H1 (cell line): ENCODE measurements around the gene ETV7. TPM values are rescaled to one million over a fixed set of nuclear protein-coding genes. Genes with fewer than 3 reads are reported as not detected.

Experiments used
- POU5F1 ChIP-seq: IDR thresholded peaks from 2 replicates; pipeline ENCODE4 v1.6.1; 2011; ENCODE audit warnings: low read depth, mild to moderate bottlenecking, low read length, moderate library complexity
- RBBP5 ChIP-seq: IDR thresholded peaks from 2 replicates; pipeline ENCODE4 v1.7.1; 2012; ENCODE audit warnings: low read depth, mild to moderate bottlenecking, inconsistent platforms, low read length, moderate library complexity, borderline replicate concordance
- SAP30 ChIP-seq: fragments of 300-600 bp; sonication (generic); IDR thresholded peaks from 2 replicates; pipeline ENCODE4 v1.7.1; 2012; ENCODE audit warnings: low read length, moderate library complexity, mild to moderate bottlenecking, inconsistent platforms; ENCODE audit not compliant: insufficient read depth, insufficient replicate concordance
- SP2 ChIP-seq: IDR thresholded peaks from 2 replicates; pipeline ENCODE4 v1.6.1; 2012; ENCODE audit warnings: mild to moderate bottlenecking, low read length, inconsistent platforms
- polyA plus RNA-seq, 7 experiments: library from polyadenylated mRNA; depleted of rRNA in 3 of 7; stranded (reverse) in 5 of 7; unstranded in 2 of 7; fragments of >200 nt in 5 of 7; fragments of 200-250 nt in 2 of 7; gene quantifications; 1 replicate in 5 of 7; 2 replicates in 1 of 7; 4 replicates in 1 of 7; pipeline versions ENCODE4 v1.2.1 to v1.2.3, GENCODE V29; 2011 to 2013; ENCODE audit warnings: missing spikeins in 2 of 7, mixed read lengths in 2 of 7
- total RNA-seq: library from RNA; stranded (reverse); fragmentation: NEBNext Ultra II Directional; extraction: Animal tissue kit (Norgen Biotek cat#: 25700); gene quantifications from 2 replicates; pipeline ENCODE4 v1.2.1, GENCODE V29; 2021
- TF ChIP-seq, protein P1 (sequence below): IDR thresholded peaks from 2 replicates; pipeline ENCODE4 v1.6.1; 2012; ENCODE audit warnings: inconsistent platforms

The ETV7 gene
- total and polyA plus RNA-seq, 2 of the 8 experiments (the other 6 are each of a cell fraction or from before 2014, with no cell fraction given), result 0.54 to 2.4 TPM

DNA sequence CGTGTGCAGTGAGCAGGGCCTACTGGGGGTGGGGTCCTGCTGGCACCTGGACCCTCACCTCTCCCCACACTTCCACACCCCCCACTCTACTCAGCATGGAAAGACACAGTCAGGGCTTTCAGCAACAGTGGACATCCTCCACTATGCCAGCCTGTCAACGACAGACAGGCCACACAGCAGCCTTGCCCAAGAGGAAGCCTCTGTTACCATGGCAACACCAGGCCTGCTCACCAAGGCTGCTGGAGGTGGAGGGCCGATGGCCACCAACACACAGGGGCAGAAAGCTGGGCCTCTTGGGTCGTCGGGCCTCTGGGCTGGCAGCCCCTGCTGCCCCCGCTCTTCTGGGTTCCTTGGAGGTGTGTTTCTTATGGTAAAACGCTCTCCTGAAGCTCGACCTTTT, 64.4 kb downstream of the ETV7 start (continued):
- no peak for TF ChIP-seq SAP30
- TF ChIP-seq, protein P1, sequence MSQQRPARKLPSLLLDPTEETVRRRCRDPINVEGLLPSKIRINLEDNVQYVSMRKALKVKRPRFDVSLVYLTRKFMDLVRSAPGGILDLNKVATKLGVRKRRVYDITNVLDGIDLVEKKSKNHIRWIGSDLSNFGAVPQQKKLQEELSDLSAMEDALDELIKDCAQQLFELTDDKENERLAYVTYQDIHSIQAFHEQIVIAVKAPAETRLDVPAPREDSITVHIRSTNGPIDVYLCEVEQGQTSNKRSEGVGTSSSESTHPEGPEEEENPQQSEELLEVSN, result no peak
- TF ChIP-seq POU5F1, result no peak
- no peak for TF ChIP-seq RBBP5
- no peak for TF ChIP-seq SP2
